Activated T-cell treated with anti-CD3 and anti-CD28 coated beads, Interleukin-2, amount 50 U/mL, for 72 hours (primary cell): ENCODE data around the gene CXXC4. TPM values are rescaled to one million over a fixed set of nuclear protein-coding genes. Genes with fewer than 3 reads are reported as not detected.
A peak's percentile ranks its signal among the peaks of the same experiment; 100 is the strongest.

Source experiments
- ATAC-seq, 2 donors: fragments of 150-1000 bp; cut with Tn5 transposase; replicated peaks in 1 of 2; 2 replicates each; pipeline ENCODE4 v1.10.0; 2021; ENCODE audit warnings: moderate library complexity in 2 of 2, mild to moderate bottlenecking in 1 of 2
- DNase-seq, 2 donors: peaks; one replicate each; pipeline ENCODE4 v3.0.0; 2021 to 2022; ENCODE audit warnings: mixed read lengths in 1 of 2
- H3K27ac Mint-ChIP-seq: one replicate; pipeline ENCODE4 v1.8.0; 2022; ENCODE audit warnings: mild to moderate bottlenecking, moderate library complexity, mixed read lengths
- H3K27me3 Mint-ChIP-seq: one replicate; pipeline ENCODE4 v1.8.0; 2022; ENCODE audit warnings: low read depth, mixed read lengths
- H3K36me3 Mint-ChIP-seq, 2 donors: one replicate each; pipeline ENCODE4 v1.8.0; 2022; ENCODE audit warnings: mixed read lengths in 2 of 2, mild to moderate bottlenecking in 1 of 2; ENCODE audit not compliant: insufficient read depth in 2 of 2
- H3K4me1 Mint-ChIP-seq: one replicate; pipeline ENCODE4 v1.8.0; 2022; ENCODE audit warnings: low read depth, mixed read lengths
- H3K4me3 Mint-ChIP-seq, 2 donors: one replicate each; pipeline ENCODE4 v1.8.0; 2022; ENCODE audit warnings: mild to moderate bottlenecking in 2 of 2, mixed read lengths in 2 of 2, moderate library complexity in 2 of 2
- H3K9me3 Mint-ChIP-seq, 2 donors: one replicate each; pipeline ENCODE4 v1.8.0; 2022; ENCODE audit warnings: mixed read lengths in 2 of 2
- total RNA-seq, 2 donors: library from RNA; stranded (reverse); gene quantifications; one replicate each; pipeline ENCODE4 v1.2.3, GENCODE V29; 2022

CXXC4 gene
- total RNA-seq, 2 donors from 2014 or later = 0.07 TPM; not detected in 1

DNA sequence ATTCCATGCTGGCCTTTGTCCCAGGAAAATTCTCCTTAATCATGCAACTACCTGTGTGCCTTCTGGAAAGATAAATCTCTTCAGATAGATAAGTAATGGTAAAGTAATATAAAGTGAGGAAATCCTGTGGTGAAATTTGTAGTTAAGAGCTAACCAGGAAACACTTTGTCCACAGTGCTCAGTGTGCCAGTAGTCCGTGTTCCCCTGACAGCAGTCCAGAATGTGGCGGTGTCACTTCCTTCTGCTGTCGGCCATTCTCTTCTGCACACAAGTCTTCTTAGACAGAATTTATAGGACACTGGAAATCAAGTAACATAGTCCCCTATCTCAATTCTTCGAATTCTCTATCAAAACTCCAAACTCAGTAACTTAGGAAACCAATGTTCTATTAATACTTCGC, 5.7 kb upstream of the CXXC4 start:
- Mint-ChIP-seq H3K4me1 (peaks cover 4% of the 10 kb centered on the region), H3K27ac (no peak overlapping the region), H3K9me3 (no peaks in the 10 kb centered on the region), H3K27me3 (peaks cover 16% of the 10 kb centered on the region), H3K36me3 (no peaks in the 10 kb centered on the region), H3K4me3 (no peak overlapping the region)
- ATAC-seq = no peak
- no peak for DNase-seq

DNA sequence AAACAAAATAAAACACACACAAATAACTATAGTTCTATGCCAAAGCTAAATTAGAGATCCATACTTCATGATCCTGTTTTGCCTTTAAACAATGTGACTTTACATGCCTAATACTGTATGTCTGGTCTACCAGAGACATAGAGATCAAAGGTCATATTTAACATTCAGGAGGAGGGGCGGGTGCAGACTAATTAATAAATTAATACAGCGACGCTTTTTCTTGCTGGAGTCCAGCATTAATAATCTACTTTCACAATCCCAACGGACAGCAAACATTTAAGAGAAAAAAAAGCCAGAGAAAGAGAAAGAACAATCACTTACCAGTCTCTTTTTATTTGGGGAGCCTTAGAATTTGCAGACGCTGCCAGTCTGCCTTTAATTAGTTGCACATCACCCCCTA, 509 bp downstream of the CXXC4 start:
- Mint-ChIP-seq H3K4me1 (peaks cover 35% of the 10 kb centered on the region), H3K27ac (no peak overlapping the region), H3K36me3 (no peaks in the 10 kb centered on the region), H3K9me3 (no peaks in the 10 kb centered on the region), H3K4me3 (peak overlapping the region; percentile 65 to 74), H3K27me3 (peaks cover 55% of the 10 kb centered on the region)
- DNase-seq (no peak), ATAC-seq (no peak)

DNA sequence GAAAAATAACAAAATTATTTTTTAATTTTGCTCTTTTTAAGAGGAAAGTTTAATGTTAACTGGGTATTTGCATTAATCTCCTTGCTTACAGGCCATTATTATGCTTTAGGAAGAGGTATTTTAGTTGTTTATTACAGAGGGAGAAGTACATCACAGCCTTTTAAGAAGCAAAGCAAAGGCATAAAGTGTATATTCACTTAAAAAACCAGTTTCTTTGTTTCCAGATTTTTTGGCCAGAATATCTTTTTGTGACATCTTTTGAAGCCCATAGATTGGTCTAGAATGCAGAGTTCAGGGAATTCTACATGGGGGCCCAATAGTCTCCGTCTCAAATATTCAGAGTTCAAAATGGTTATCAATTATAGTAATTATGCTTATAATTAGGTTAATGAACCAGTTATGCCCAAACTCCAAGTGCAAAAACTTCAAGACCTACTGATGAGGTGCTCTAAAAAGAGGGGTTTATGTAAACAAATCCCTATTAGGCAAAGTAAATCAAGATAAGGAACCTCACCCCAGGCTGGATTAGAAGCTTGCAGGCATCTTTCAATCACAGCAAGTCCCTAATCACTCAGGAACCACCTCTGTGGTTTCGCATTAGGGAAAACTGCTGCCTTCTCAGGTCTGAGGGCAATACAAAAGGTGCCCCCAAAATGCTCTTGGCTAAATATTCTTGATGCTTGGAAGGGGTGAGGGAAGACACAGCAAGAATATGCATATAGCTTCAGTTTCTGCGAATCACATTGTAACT, 1.4 kb downstream of the CXXC4 start:
- no peak for ATAC-seq
- H3K27me3 Mint-ChIP-seq = peaks cover 65% of the 10 kb centered on the region

DNA sequence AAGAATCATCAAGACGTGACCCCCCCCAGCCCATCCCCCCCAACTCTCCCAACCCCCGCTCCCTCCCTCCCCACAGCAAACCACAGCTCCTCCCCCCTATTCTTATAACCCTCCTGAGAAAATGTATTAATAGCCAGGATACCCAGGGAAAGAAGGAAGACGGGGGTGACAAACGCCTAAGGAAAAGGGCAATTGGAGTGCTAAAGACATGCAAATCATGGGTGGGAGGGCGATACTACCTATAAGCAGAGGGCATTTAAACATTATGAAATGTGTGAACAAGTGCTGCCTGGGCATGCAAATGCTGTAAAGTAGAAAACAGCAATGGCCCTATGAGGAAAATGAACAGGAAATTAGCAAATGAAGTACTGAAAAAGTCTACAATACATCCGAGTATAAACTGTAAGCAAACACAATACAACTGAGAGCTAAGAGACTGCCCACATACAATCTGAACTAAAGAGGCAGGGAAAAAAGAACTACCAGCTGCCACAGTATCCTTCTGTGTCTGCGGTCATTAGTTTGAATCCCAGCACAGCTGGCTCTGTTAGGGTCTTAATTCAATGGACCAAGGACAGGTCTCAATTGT, 2.4 kb downstream of the CXXC4 start:
- H3K27ac Mint-ChIP-seq = no peak overlapping the region
- H3K4me3 Mint-ChIP-seq = peak overlapping the region; percentile 72 to 80
- H3K27me3 Mint-ChIP-seq = peaks cover 73% of the 10 kb centered on the region
- ATAC-seq = no peak
- no peaks in the 10 kb centered on the region for H3K9me3 Mint-ChIP-seq
- no peaks in the 10 kb centered on the region for H3K36me3 Mint-ChIP-seq
- no peak for DNase-seq
- H3K4me1 Mint-ChIP-seq = peaks cover 35% of the 10 kb centered on the region

More for the DNA sequence above, 1.4 kb downstream of the CXXC4 start:
- H3K4me1 Mint-ChIP-seq = peaks cover 35% of the 10 kb centered on the region
- no peaks in the 10 kb centered on the region for H3K9me3 Mint-ChIP-seq
- no peak for DNase-seq
- no peaks in the 10 kb centered on the region for H3K36me3 Mint-ChIP-seq
- no peak overlapping the region for H3K4me3 Mint-ChIP-seq
- no peak overlapping the region for H3K27ac Mint-ChIP-seq

DNA sequence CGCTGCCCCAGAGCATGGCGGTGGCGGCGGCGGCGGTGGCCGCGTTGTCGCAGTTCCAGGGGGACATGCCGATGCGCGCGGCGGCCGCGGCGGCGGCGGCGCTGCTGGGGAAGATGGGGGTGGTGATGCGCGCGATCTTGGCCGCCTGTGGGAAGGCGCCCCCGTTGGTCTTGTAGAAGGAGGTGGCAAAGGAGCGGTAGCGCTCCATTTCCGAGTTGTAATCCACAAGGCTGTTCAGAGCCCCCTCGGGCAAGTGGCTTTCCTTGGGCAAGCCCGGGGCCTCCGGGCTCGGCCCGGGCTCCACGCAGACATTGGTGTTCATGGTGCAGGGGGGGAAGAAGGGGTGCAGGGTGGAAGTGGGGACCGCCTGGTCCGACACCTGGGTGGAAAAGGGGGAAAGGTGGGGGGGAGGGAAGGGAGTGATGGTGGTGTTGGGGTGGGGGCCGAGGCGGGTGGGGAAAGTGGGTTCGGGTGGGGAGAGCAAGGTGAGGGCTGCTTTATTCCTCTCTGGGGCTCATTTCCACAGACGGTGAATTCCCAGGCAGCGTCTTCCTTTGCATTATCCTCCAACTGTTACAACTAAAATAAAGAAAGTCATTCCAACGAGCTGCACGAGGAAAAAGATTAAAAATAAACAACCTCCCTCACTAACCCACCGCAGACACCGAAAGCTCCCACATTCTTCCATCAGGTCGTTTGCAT, 3.1 kb downstream of the CXXC4 start:
- peak; percentile 55 to 66 for ATAC-seq
- peak overlapping the region; percentile 80 for H3K4me3 Mint-ChIP-seq
- no peaks in the 10 kb centered on the region for H3K9me3 Mint-ChIP-seq
- H3K27me3 Mint-ChIP-seq = peaks cover 76% of the 10 kb centered on the region
- H3K36me3 Mint-ChIP-seq = no peaks in the 10 kb centered on the region
- peaks cover 35% of the 10 kb centered on the region for H3K4me1 Mint-ChIP-seq
- H3K27ac Mint-ChIP-seq = no peak overlapping the region
- peak; percentile 35 to 37 for DNase-seq

DNA sequence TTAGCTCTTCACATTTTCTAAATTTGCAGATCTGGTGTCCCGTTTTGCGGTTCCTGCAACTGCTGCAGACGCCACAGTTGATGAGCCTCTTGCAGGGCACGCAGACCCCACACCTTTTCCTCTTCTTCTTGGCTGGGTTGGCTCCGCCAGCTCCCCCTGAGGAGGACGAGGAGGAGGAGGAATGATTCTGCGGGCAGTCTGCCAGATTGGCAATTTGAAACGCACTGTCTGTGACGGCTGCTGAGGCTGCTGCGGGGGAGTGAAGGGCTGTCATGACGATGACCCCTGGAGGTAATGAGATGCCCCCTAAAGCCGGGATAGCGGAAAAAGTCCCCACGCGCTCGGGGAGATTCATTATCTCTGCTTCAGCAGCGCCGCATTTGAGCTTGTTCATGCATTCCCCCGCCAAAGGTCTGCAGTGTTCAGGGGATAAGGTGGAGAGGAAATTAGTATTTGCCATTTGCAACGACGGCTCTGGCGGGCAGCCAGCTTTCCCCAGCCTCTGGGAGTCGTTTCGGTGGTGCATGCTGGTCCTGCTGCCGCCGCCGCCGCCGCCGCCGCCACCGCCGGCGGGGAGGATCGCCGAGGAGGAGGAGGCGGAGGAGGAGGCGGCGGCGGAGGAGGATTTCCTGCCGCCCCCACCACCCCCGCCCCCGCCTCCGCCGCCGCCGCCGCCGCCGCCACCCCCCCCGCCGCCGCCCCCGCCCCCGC, 3.8 kb downstream of the CXXC4 start:
- Mint-ChIP-seq H3K27ac (no peak overlapping the region), H3K4me3 (peak overlapping the region; percentile 81 to 88), H3K9me3 (no peaks in the 10 kb centered on the region), H3K4me1 (peaks cover 35% of the 10 kb centered on the region), H3K36me3 (no peaks in the 10 kb centered on the region), H3K27me3 (peaks cover 76% of the 10 kb centered on the region)
- ATAC-seq (peak; percentile 34 to 42), DNase-seq (peak; percentile 36)

DNA sequence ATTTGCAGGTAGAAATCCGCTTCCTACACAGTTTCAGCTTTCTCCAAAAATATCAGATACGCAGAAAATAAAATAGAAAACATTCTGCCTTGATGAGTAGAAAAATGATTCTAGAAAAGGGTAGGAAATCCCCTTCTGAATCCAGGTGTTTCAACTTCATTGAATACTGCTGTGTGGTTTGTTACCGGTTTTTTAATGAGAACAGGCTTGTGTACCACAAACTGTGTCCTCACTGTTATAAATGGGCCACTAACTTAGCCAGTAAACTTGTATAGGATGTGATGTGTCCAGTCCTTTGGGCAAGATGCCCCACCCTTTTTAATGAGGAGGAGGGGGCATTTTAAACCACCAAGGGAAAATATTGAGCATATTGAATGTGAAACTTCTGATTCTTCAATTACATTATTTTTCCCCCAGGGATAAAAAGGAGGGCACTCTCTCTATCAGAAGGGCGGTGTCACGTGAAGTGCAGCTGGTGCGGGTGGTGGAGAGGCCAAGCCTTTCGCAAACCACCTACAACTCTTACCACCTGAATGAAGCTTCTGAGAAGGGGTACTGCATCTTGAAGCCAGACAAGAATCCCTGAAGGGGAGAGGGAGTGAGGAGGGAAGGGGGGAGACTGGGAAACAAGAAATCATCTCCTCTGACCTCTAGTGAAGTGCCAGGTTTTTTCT, 4.5 kb downstream of the CXXC4 start:
- Mint-ChIP-seq H3K27ac (no peak overlapping the region), H3K9me3 (no peaks in the 10 kb centered on the region)
- DNase-seq = no peak

DNA sequence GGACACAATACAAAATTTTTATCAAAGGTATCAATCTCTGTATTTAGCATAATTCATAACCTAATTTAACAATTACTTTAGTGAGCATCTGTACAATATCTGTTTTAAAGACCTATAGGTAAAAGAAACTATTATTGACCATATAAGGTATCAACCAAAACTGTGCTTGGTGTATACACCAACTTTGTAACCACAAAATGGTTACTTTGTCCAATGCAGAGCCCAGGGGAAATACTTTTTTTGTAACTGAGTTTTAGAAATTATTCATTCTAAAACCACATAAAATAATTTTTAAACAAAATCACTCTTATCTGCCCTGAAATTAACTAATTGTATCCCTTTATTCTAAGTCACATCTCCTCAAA, 5.0 kb downstream of the CXXC4 start:
- Mint-ChIP-seq H3K9me3 (no peaks in the 10 kb centered on the region), H3K27ac (no peak overlapping the region), H3K36me3 (no peaks in the 10 kb centered on the region), H3K4me3 (peak overlapping the region in 1 of 2 donors; percentile 88), H3K4me1 (peaks cover 24% of the 10 kb centered on the region), H3K27me3 (peaks cover 65% of the 10 kb centered on the region)
- DNase-seq = no peak
- ATAC-seq = no peak

More for the DNA sequence above, 4.5 kb downstream of the CXXC4 start:
- Mint-ChIP-seq H3K36me3 (no peaks in the 10 kb centered on the region), H3K27me3 (peaks cover 69% of the 10 kb centered on the region), H3K4me1 (peaks cover 29% of the 10 kb centered on the region), H3K4me3 (peak overlapping the region; percentile 81 to 88)
- peak; percentile 30 to 50 for ATAC-seq

DNA sequence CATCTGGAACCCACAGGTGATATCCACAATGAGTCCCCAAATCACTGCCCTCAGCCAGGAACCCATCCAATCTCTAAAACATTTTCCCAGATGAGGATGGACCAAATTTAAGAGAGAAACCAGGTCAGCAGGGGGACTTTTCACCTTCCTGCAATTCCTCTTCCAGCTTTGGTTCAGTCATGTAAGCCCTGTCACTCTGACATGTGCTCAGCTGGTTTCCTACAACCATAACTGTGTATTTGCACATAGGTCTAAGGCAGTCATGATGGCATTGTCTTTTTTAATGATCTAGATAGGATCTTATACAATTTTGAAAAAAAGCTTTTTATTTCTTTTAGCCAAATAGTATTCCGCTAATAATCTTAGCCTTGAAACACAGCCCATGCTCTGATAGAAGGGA, 6.5 kb downstream of the CXXC4 start:
- Mint-ChIP-seq H3K4me3 (no peak overlapping the region), H3K27ac (no peak overlapping the region), H3K27me3 (peaks cover 55% of the 10 kb centered on the region), H3K9me3 (no peaks in the 10 kb centered on the region), H3K4me1 (peaks cover 16% of the 10 kb centered on the region), H3K36me3 (no peaks in the 10 kb centered on the region)
- DNase-seq (no peak), ATAC-seq (no peak)

DNA sequence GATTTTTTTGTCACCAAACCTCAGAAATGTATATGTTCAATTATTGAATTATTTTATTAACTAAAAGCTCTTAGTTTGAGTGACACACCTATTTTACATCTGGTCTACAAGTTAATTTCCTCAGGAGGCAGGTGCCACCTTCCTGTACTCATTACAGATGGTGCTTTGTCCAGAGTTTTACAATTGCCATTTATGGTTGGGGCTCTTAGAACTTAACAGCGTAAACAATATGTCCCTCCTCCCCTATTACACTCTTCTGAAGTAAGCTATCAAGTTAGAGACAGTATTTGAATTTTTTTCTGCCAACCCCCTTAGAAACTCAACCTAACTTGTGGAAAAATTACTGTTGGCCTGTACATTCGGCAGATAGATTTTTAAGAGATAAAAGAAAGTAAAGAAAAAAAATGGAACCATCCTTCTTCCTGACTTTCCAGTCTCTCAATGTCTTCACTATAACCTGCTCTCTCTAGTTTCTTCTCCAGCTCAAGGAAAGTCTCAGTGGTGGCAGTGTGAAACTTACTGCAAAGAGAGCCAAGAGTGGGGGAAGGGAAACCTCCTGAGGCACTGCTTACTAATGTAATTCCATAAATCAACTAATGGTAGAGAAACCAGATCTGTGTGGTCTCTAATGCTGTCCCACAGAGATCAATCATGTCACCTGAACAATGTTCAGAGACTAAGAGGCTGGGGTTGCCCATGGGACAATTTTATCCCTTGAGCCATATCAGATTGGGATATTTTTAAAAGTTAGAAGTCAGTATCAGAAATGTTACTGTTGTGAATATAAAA, 7.8 kb downstream of the CXXC4 start:
- no peak overlapping the region for H3K4me3 Mint-ChIP-seq
- H3K9me3 Mint-ChIP-seq = no peaks in the 10 kb centered on the region
- DNase-seq (no peak), ATAC-seq (no peak)
- H3K27ac Mint-ChIP-seq = no peak overlapping the region
- H3K4me1 Mint-ChIP-seq = peaks cover 16% of the 10 kb centered on the region
- peaks cover 43% of the 10 kb centered on the region for H3K27me3 Mint-ChIP-seq
- no peaks in the 10 kb centered on the region for H3K36me3 Mint-ChIP-seq

DNA sequence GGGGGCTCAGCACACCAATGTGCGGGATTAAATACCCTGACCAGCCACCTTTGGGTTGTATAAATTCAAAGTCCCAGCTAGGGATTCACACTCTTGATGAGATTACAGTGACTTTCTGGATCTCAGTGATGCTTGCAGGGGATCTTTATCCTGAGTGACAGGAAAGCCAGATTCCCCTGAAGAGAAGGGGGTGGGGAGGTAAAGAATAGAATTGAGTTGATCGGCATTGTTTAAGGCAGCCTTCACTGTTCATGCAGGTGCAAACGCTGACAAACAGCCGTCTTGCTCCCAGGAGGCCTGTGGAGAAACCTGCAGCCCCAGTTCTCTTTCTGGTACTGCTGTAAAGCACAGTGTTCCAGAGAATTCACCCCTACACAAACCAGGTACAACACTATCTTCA, 19.0 kb downstream of the CXXC4 start:
- H3K27ac Mint-ChIP-seq = no peak overlapping the region
- no peaks in the 10 kb centered on the region for H3K36me3 Mint-ChIP-seq
- no peaks in the 10 kb centered on the region for H3K27me3 Mint-ChIP-seq
- H3K4me1 Mint-ChIP-seq = no peaks in the 10 kb centered on the region
- DNase-seq (no peak), ATAC-seq (no peak)
- no peak overlapping the region for H3K4me3 Mint-ChIP-seq
- no peaks in the 10 kb centered on the region for H3K9me3 Mint-ChIP-seq

DNA sequence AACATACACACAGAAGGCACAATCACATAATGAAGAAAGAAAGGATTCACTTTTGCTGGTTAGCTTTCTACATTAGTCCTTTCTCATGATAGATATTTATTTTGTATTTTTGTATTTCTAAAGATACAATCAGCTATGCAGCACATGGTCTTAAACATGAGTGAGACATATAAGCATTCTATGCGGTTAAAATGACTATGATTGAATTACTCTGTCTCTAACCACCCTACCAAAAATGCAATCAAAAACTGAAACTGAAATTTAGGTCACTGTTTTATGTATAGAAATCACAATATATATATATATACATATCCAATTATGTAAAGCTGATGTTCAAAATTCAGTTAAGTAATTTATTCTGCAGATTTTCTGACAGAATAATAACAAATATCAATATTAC, 21.9 kb downstream of the CXXC4 start:
- no peaks in the 10 kb centered on the region for H3K4me1 Mint-ChIP-seq
- no peaks in the 10 kb centered on the region for H3K27me3 Mint-ChIP-seq
- no peak for ATAC-seq

More for the DNA sequence above, 21.9 kb downstream of the CXXC4 start:
- Mint-ChIP-seq H3K4me3 (no peak overlapping the region), H3K9me3 (no peaks in the 10 kb centered on the region), H3K27ac (no peak overlapping the region), H3K36me3 (no peaks in the 10 kb centered on the region)
- no peak for DNase-seq
